WERI-Rb-1 (cell line): ENCODE data around the gene BACH2.

Experiments used
- DNase-seq: peaks from one replicate; pipeline ENCODE4 v3.0.0-alpha.2; 2020
- H3K27ac ChIP-seq: fragments of 250-450 bp; sonication (Bioruptor Pico); 2 replicates; pipeline ENCODE4 v1.5.1; 2020; ENCODE audit warnings: mild to moderate bottlenecking, moderate library complexity
- H3K27me3 ChIP-seq: fragments of 250-450 bp; sonication (Bioruptor Pico); 2 replicates; pipeline ENCODE4 v1.5.1; 2021; ENCODE audit warnings: mild to moderate bottlenecking, low read depth, moderate library complexity; ENCODE audit not compliant: insufficient read depth, severe bottlenecking
- H3K36me3 ChIP-seq: fragments of 250-450 bp; sonication (Bioruptor Pico); 2 replicates; pipeline ENCODE4 v1.5.1; 2020; ENCODE audit warnings: mild to moderate bottlenecking, moderate library complexity
- H3K4me3 ChIP-seq: 2 replicates; pipeline ENCODE4 v1.5.1; 2011; ENCODE audit warnings: low read depth, mild to moderate bottlenecking, control low read depth, low read length
- H3K9me3 ChIP-seq: fragments of 250-450 bp; sonication (Bioruptor Pico); 2 replicates; pipeline ENCODE4 v1.5.1; 2021; ENCODE audit warnings: mild to moderate bottlenecking, moderate library complexity; ENCODE audit not compliant: severe bottlenecking
- CTCF ChIP-seq: IDR thresholded peaks from 2 replicates; pipeline ENCODE4 v1.5.1; 2011; ENCODE audit warnings: low read depth, mild to moderate bottlenecking, control low read depth, inconsistent platforms, low read length

BACH2 gene

GRCh38 chr6:90278129-90278528 lies 18.5 kb downstream of the BACH2 start:
- Histone ChIP-seq H3K27ac (peak overlapping the region; percentile 60), H3K9me3 (no peaks in the 10 kb centered on the region), H3K4me3 (no peak overlapping the region), H3K27me3 (no peaks in the 10 kb centered on the region), H3K36me3 (no peaks in the 10 kb centered on the region)
- TF ChIP-seq CTCF = no peak
- DNase-seq = no peak

- Histone ChIP-seq H3K36me3 (no peaks in the 10 kb centered on the region), H3K9me3 (no peaks in the 10 kb centered on the region), H3K27ac (no peak overlapping the region)
Observed at GRCh38 chr6:90277302-90278011, 19.2 kb downstream of the BACH2 start.

GRCh38 chr6:90274451-90275030 lies 22.1 kb downstream of the BACH2 start:
- Histone ChIP-seq H3K36me3 (no peaks in the 10 kb centered on the region), H3K27ac (no peak overlapping the region), H3K27me3 (no peaks in the 10 kb centered on the region), H3K4me3 (no peak overlapping the region), H3K9me3 (no peaks in the 10 kb centered on the region)
- peak; percentile 24; the same call in 1 of the 2 replicates for TF ChIP-seq CTCF
- no peak for DNase-seq

More at GRCh38 chr6:90277302-90278011, 19.2 kb downstream of the BACH2 start:
- TF ChIP-seq CTCF = no peak
- H3K27me3 ChIP-seq = no peaks in the 10 kb centered on the region
- no peak for DNase-seq
- no peak overlapping the region for H3K4me3 ChIP-seq

- H3K27ac ChIP-seq = no peak overlapping the region
- no peak overlapping the region for H3K4me3 ChIP-seq
- no peaks in the 10 kb centered on the region for H3K36me3 ChIP-seq
- DNase-seq = no peak
- TF ChIP-seq CTCF = no peak
- H3K9me3 ChIP-seq = no peaks in the 10 kb centered on the region
- no peaks in the 10 kb centered on the region for H3K27me3 ChIP-seq
Observed at GRCh38 chr6:90273863-90274262, 22.8 kb downstream of the BACH2 start.

- Histone ChIP-seq H3K4me3 (no peak overlapping the region), H3K36me3 (no peaks in the 10 kb centered on the region), H3K9me3 (no peaks in the 10 kb centered on the region), H3K27ac (no peak overlapping the region), H3K27me3 (no peaks in the 10 kb centered on the region)
- TF ChIP-seq CTCF = no peak
- DNase-seq = no peak
Observed at GRCh38 chr6:90272895-90273294, 23.7 kb downstream of the BACH2 start.
